ENCODE data around the gene ZNF592. TPM values are rescaled to one million over a fixed set of nuclear protein-coding genes. Genes with fewer than 3 reads are reported as not detected.

The ZNF592 gene
- total and polyA plus RNA-seq, 11 donors = 9.7 to 28.6 (median 21.2) TPM

DNA sequence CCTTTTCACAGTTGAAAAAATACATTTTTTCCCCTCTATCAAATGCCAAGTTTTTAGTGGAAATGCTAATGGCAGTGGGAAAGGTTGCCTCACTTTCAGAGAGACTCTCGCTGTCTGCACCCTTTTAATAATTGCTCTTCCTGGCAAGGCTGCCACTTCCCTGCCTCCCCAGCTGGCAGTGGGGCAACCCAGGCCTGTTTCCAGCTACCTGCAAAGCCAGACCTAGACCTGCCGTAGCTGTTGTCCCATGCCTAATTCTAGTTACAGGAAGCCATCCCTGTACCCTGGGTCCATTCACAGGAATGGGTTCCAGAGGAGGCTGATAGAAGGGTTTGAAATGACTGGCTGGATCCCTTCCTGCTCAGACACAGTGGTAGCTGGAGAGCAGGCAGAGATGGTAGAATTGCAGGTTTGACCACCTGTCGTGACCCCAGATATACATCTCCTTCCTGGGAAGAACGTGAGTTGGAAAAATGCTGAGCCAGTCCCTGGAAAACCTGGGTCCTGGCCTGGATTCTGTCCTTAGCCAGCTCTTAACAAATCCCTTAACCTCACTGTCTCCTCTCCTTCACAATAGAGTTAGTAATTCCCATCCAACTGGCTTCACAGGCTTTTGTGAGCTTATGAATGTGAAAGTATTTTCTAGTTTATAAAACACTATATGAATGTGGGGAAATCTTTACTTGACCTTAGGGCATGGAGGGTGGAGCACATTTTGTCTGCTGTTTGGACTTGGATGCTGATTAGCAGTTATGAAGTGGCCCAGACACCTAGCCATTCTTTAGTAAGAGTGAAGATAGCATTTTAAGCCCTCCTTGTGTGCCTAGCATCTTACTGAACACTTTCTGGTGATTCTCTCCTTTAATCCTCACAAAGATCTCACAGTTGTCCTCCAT lies 55.9 kb downstream of the ZNF592 start:
- Histone ChIP-seq H3K4me1 (peaks cover 0 to 8% (median 0%) of the 10 kb centered on the region in 12 donors), H3K36me3 (peaks cover 3 to 79% (median 68%) of the 10 kb centered on the region in 9 donors)

DNA sequence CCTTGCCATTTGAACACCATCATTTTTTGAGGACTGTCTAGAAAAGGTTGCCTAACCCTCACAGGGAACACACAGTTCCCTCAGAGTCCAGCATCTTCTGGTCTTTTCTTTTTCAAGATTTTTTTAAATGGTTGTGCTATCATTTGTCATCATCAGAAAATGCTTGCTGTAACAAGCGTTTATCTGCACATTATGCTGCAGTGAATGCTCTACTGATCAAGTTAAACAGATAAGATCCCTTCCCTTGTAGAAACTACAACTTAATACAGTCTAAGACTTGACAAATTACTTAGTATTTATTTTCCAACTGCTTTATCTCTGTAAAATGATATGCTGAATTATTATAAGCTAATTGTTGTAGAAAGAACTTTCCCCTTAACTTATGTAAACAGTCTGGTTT lies 56.8 kb downstream of the ZNF592 start:
- ATAC-seq = no peak
- Histone ChIP-seq H3K27me3 (no peaks in the 10 kb centered on the region), H3K4me1 (peaks cover 0 to 13% (median 2%) of the 10 kb centered on the region in 12 donors), H3K36me3 (peaks cover 0 to 69% (median 59%) of the 10 kb centered on the region in 9 donors), H3K27ac (no peak overlapping the region), H3K4me3 (no peak overlapping the region), H3K9me3 (no peaks in the 10 kb centered on the region)
- 72 to 91% (median 83%) methylated on average over 1 of the region's 1 CpG for WGBS, 4 donors
- no peak for DNase-seq
- TF ChIP-seq, protein P1, sequence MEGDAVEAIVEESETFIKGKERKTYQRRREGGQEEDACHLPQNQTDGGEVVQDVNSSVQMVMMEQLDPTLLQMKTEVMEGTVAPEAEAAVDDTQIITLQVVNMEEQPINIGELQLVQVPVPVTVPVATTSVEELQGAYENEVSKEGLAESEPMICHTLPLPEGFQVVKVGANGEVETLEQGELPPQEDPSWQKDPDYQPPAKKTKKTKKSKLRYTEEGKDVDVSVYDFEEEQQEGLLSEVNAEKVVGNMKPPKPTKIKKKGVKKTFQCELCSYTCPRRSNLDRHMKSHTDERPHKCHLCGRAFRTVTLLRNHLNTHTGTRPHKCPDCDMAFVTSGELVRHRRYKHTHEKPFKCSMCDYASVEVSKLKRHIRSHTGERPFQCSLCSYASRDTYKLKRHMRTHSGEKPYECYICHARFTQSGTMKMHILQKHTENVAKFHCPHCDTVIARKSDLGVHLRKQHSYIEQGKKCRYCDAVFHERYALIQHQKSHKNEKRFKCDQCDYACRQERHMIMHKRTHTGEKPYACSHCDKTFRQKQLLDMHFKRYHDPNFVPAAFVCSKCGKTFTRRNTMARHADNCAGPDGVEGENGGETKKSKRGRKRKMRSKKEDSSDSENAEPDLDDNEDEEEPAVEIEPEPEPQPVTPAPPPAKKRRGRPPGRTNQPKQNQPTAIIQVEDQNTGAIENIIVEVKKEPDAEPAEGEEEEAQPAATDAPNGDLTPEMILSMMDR (IDR thresholded peaks at IDR 0.05) = no peak
- no peak for TF ChIP-seq POLR2A (IDR thresholded peaks at IDR 0.05)
- intact Hi-C loops (cut with DNase I) = loop anchor here in 1 of 10 donors (5.0 kb wide), 1 partner anchor 33 kb away; no protein-coding TSS in a partner anchor

More for the DNA sequence above, 55.9 kb downstream of the ZNF592 start:
- Histone ChIP-seq H3K4me3 (no peak overlapping the region), H3K27ac (no peak overlapping the region), H3K27me3 (no peaks in the 10 kb centered on the region), H3K9me3 (no peaks in the 10 kb centered on the region)
- ATAC-seq (no peak), DNase-seq (no peak)
- WGBS, 4 donors = 57 to 77% (median 66%) methylated on average over 4 of the region's 4 CpGs
- intact Hi-C loops (cut with DNase I) = no loop called here
- TF ChIP-seq POLR2A (IDR thresholded peaks at IDR 0.05) = no peak
- TF ChIP-seq, protein P1 (IDR thresholded peaks at IDR 0.05) = no peak

DNA sequence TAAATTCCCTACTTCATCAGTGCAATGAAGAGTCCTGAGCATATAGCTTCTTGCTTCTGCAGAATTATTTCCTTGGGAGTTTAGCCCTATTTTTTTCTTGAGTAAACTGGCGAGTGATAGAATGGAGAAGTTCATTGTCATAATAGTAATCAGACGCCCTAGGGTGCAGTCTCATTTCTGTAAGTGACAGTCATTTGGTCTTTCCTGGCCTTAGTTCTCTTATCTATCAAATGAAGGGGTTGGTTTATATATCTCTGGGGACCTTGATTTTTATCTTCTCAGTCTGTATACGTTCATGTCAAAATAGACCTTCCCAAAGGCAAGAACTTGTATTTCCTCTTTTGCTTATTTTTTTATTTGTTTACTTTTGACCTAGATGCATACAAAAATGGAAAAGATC lies 58.8 kb downstream of the ZNF592 start:
- no peak for ATAC-seq
- H3K36me3 ChIP-seq = peaks cover 0 to 49% (median 40%) of the 10 kb centered on the region in 9 donors
- peaks cover 0 to 14% (median 4%) of the 10 kb centered on the region in 12 donors for H3K4me1 ChIP-seq
- intact Hi-C loops (cut with DNase I) = loop anchor here in 1 of 10 donors (5.0 kb wide), 1 partner anchor 35 kb away; no protein-coding TSS in a partner anchor
- 79 to 92% (median 86%) methylated on average over 3 of the region's 3 CpGs for WGBS, 4 donors
- TF ChIP-seq, protein P1 (IDR thresholded peaks at IDR 0.05) = no peak
- no peak for TF ChIP-seq POLR2A (IDR thresholded peaks at IDR 0.05)
- H3K27me3 ChIP-seq = no peaks in the 10 kb centered on the region
- no peaks in the 10 kb centered on the region for H3K9me3 ChIP-seq
- no peak overlapping the region for H3K4me3 ChIP-seq
- no peak overlapping the region for H3K27ac ChIP-seq
- DNase-seq = no peak

All from heart left ventricle (tissue), 16 donors.